NB4 (cell line): Measurements from ENCODE around the gene SFTPD.

Source experiments
- DNase-seq: peaks from one replicate; pipeline ENCODE4 v3.0.0; 2010; ENCODE audit warnings: low read depth
- H3K4me3 ChIP-seq: one replicate; pipeline ENCODE4 v1.5.1; 2011; ENCODE audit warnings: mild to moderate bottlenecking, low read depth, low read length, moderate library complexity
- MYC ChIP-seq: IDR thresholded peaks from 2 replicates; pipeline ENCODE4 v1.6.1; 2011; ENCODE audit warnings: low read depth, low read length
- POLR2A ChIP-seq: IDR thresholded peaks from 2 replicates; pipeline ENCODE4 v1.6.1; 2011; ENCODE audit warnings: mild to moderate bottlenecking; ENCODE audit not compliant: insufficient read length; ENCODE audit errors: extremely low read depth
- TF ChIP-seq, protein P1 (sequence below): IDR thresholded peaks from one replicate; pipeline ENCODE4 v1.5.1; 2012; ENCODE audit warnings: low read depth, low read length
- TF ChIP-seq, protein P2 (sequence below): IDR thresholded peaks from 2 replicates; pipeline ENCODE4 v1.6.1; 2011; ENCODE audit warnings: low read depth, low read length

SFTPD gene

DNA sequence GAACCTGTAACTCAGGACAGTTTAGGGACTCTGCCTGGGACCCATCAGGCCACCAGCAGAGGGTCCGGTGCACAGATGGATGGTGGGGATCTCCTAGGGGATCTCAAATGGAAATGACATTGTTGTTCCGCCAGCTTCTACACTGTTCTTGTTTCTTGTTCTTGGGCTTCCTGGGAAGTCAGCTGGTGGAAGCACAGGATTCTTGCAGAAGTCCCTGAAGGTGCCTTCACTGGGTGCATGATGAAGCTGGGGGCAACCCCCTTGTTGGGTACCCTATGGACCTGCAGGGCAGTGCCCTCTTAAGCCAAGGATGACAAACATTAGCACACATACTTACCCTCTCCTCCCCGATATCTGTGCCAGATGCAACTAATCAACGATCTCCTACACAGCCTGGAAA, 18.6 kb downstream of the SFTPD start:
- no peak for DNase-seq
- H3K4me3 ChIP-seq: no peak overlapping the region
- TF ChIP-seq MYC (no peak), POLR2A (no peak)
- TF ChIP-seq, protein P1, sequence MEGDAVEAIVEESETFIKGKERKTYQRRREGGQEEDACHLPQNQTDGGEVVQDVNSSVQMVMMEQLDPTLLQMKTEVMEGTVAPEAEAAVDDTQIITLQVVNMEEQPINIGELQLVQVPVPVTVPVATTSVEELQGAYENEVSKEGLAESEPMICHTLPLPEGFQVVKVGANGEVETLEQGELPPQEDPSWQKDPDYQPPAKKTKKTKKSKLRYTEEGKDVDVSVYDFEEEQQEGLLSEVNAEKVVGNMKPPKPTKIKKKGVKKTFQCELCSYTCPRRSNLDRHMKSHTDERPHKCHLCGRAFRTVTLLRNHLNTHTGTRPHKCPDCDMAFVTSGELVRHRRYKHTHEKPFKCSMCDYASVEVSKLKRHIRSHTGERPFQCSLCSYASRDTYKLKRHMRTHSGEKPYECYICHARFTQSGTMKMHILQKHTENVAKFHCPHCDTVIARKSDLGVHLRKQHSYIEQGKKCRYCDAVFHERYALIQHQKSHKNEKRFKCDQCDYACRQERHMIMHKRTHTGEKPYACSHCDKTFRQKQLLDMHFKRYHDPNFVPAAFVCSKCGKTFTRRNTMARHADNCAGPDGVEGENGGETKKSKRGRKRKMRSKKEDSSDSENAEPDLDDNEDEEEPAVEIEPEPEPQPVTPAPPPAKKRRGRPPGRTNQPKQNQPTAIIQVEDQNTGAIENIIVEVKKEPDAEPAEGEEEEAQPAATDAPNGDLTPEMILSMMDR: no peak
- TF ChIP-seq, protein P2, sequence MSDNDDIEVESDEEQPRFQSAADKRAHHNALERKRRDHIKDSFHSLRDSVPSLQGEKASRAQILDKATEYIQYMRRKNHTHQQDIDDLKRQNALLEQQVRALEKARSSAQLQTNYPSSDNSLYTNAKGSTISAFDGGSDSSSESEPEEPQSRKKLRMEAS: no peak

DNA sequence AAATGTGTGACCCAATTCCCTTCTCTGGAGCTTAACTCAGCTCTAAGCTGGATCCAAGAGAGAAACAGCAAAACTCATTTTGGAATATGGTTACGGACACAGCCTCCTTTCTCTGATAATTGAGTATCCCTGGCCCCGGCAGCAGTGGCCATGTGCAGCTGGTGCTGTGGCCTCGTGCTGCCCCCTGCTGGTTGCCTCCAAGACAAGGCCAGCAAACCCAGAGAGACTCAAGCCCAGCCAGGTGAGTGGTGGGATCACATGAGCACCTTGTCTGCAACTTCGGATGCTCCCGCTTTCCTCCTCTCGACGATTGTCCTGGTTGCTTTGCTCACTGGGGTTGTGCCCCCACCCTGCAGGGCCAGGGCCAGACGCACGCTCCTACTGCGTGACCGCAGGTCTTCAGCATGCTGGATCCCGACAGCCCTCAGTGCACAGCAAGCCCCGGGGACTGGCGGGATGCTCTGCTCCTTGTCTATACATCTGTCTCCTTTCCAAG, 19.4 kb downstream of the SFTPD start:
- peak; percentile 79 for DNase-seq
- no peak overlapping the region for H3K4me3 ChIP-seq
- TF ChIP-seq, protein P1: peak; percentile 91
- TF ChIP-seq, protein P2: peak; percentile 89
- no peak for TF ChIP-seq POLR2A
- TF ChIP-seq MYC: peak; percentile 77

DNA sequence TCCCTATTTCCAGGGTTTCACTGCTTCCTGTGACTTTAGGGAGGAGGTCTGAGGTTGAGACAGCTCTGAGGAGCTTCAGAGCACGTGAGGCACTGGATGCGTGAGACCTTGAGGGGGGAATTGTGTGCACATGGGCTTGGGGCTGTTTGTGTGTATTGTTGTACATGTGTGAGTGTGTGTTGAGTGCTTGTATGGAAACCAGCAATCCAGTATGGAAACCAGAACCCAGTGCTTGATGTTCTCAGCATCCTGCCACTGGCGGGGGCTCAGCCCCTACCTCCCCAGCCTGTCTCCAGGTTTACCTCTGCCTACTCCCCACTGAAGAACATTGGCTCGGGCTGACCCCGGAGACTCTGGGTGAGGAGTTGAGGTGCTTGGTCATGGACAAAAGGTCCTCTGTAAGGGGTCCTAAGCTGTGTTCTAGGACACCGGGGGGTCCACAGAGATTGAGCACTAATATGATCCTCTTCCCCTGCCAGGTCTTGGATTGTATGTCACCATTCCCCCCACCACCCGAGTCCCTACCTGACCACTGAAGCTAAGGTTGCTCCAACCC, 20.8 kb downstream of the SFTPD start:
- DNase-seq: no peak
- TF ChIP-seq, protein P1: no peak
- no peak for TF ChIP-seq POLR2A
- no peak for TF ChIP-seq MYC
- TF ChIP-seq, protein P2: no peak
- H3K4me3 ChIP-seq: no peak overlapping the region

DNA sequence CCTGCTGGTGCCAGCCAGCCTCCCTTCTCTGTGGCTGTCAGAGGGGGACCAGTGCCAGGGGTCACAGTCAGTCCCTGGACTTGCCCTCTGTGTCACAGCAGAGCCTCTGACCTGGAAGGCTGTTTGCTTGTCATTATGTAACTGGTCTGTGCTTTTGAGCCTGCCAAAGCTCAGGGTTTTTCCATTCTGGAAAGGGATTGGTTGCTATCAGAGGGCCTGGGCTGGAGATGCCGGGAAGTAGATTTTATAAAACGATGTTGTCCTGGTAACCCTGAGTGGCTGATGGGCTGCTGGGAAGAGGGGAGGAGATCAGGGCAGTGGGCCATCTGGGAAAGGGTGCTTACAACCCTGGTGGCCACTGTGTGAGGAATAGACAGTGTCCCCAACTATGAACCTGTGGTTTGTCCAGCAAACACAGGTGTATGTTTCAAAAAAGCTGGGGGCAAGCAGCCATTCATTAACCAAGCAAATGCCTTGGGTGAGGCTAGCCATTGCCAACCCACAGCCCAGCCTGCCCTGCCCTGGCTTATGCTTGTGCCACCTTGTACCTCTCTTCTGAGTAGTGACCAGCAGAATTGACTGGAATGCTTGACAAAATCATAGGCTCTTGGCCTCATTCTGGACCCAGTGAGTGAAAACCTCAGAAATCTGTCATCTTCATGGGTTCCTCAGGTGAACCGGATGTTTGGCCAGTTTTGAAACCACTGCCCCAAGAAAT, 21.6 kb downstream of the SFTPD start:
- DNase-seq: no peak
- TF ChIP-seq, protein P1: no peak
- TF ChIP-seq POLR2A (no peak), MYC (no peak)
- TF ChIP-seq, protein P2: no peak
- H3K4me3 ChIP-seq: no peak overlapping the region

DNA sequence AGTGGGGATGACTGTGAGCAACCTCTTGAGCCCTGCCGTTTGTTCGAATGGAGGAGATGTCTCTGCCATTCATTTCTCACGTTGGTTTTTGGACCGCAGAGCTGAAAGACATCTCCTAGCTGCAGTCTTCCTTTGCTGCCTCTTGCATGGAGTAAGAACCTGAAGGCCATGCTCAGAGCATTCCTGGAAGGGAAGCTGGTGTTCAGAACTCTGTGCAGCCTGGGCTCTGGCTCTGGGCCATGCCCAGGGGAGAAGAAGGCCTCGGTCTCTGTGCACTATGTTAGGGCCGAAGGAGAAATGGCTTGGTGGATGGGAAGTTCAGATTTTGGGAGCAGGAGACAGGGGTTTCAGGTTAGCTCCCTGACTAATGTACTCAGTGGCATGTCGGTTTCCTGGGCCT, 22.9 kb downstream of the SFTPD start:
- TF ChIP-seq POLR2A: no peak
- TF ChIP-seq, protein P1: no peak
- TF ChIP-seq, protein P2: no peak
- TF ChIP-seq MYC: no peak
- no peak for DNase-seq
- H3K4me3 ChIP-seq: no peak overlapping the region

DNA sequence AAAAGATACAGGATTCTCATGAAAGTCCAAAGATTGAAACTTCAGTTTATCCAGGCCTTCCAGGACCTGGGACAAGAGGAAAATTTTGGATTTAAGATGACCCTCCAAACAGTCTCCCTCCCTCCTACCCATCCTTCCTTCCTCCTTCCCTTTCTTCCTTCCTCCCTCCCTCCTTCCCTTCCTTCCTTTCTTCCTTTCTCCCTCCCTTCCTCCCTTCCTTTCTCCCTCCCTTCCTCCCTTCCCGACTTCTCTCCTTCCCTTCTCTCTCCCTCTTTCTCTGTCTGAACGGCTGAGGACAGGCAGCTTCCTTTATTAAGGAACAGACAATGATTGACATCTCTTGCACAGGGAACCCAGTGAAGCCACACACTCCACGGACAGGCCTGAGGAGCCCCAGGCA, 23.3 kb downstream of the SFTPD start:
- TF ChIP-seq MYC (no peak), POLR2A (no peak)
- TF ChIP-seq, protein P2: no peak
- TF ChIP-seq, protein P1: no peak
- peak; percentile 26 for DNase-seq
- no peak overlapping the region for H3K4me3 ChIP-seq
